Psoas muscle (tissue), 8 donors: Measurements from ENCODE around the gene CLDND1. TPM values are rescaled to one million over a fixed set of nuclear protein-coding genes. Genes with fewer than 3 reads are reported as not detected.

Source experiments
- ATAC-seq, 4 donors: fragments of 200-7000 bp; cut with Tn5 transposase; one replicate each; pipeline ENCODE4 v1.9.1; 2020; ENCODE audit warnings: moderate library complexity in 3 of 4, mild to moderate bottlenecking in 2 of 4
- DNase-seq, 2 donors: peaks; one replicate each; pipeline ENCODE4 v3.0.0-alpha.2; 2020
- H3K27ac ChIP-seq: fragments of 200-600 bp; one replicate; pipeline ENCODE4 v1.8.0; 2022
- H3K27me3 ChIP-seq, 3 donors: fragments of 200-600 bp in 1 of 3; one replicate each; pipeline versions ENCODE4 v1.6.1 to v1.8.0; 2013 to 2022; ENCODE audit warnings: low read length in 2 of 3, mild to moderate bottlenecking in 2 of 3, moderate library complexity in 1 of 3; ENCODE audit not compliant: insufficient read depth in 3 of 3
- H3K36me3 ChIP-seq, 2 donors: fragments of 200-600 bp in 1 of 2; one replicate each; pipeline versions ENCODE4 v1.6.1 to v1.8.0; 2013 to 2022; ENCODE audit warnings: low read depth in 1 of 2, mild to moderate bottlenecking in 1 of 2, moderate library complexity in 1 of 2; ENCODE audit not compliant: insufficient read depth in 1 of 2
- H3K4me1 ChIP-seq: fragments of 200-600 bp; one replicate; pipeline ENCODE4 v1.8.0; 2022
- H3K4me3 ChIP-seq: fragments of 200-600 bp; one replicate; pipeline ENCODE4 v1.8.0; 2022; ENCODE audit warnings: mild to moderate bottlenecking
- H3K9me3 ChIP-seq: fragments of 200-600 bp; one replicate; pipeline ENCODE4 v1.8.0; 2022
- WGBS, 3 donors: extraction: QIAGEN DNeasy Blood & Tissue Kit; methylation state at CpG; one replicate each; pipeline versions ENCODE4 v1.1.6 to v1.1.7; 2013; 5-methylcytosine and 5-hydroxymethylcytosine counted together
- intact Hi-C, 2 donors: fragments of 100-400 bp; cut with DNase I; formaldehyde crosslinking; loops; one replicate each; pipeline versions ENCODE4 v1.11.0 to v1.14.2; 2022
- polyA plus RNA-seq, 3 donors: library from polyadenylated mRNA; stranded (reverse); fragments of 200-250 nt; gene quantifications; one replicate each; pipeline ENCODE4 v1.2.3, GENCODE V29; 2013
- total RNA-seq, 4 donors: library from RNA; stranded (reverse); fragmentation: NEBNext Ultra II Directional in 2 of 4; extraction: Animal tissue kit (Norgen Biotek cat#: 25700) in 2 of 4; gene quantifications; one replicate each; pipeline versions ENCODE4 v1.2.1 to v1.2.4, GENCODE V29; 2021 to 2023
- TF ChIP-seq, protein P1 (sequence below): fragments of 200-600 bp; IDR thresholded peaks from one replicate; pipeline ENCODE4 v1.8.0; 2022; ENCODE audit warnings: antibody characterized with exemption
- donor health status: healthy with polysubstance abuse.
- donor health status: DM: no; HTN: no; CAD: no; lungs with moderate emphysema.
- donor health status: Bipolar disorder and iron deficiency.
- donor health status: healthy.
- donor health status: DM: yes; HTN: yes; CAD: no.
- donor health status: DM: no; HTN: no; CAD: no.
- donor health status: DM: no; HTN: no; CAD: no.
- donor health status: DM: yes; HTN: yes; CAD: no.

Gene CLDND1
- total and polyA plus RNA-seq, 7 donors = 48.1 to 78.9 (median 63.3) TPM

DNA sequence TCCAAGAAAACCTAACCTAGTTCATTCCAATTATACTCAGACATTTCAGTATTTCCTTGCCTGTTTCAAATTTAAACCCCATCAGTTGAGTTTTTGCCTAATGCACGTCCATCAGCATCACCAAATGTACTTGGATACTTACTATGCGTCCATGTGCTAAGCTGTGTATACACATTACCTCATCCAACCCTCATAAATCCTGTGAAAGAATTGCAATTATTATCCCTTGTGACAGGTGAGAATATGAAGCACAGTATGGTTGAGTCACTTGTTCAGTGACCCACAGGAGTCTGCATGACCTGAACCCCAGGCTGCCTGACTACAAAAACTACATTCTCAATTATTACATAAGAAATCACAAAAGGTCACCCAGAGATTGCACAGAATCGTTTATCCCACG is 22.7 kb downstream of the CLDND1 start:
- Histone ChIP-seq H3K27me3 (no peaks in the 10 kb centered on the region), H3K4me3 (no peak overlapping the region), H3K9me3 (no peaks in the 10 kb centered on the region), H3K36me3 (no peaks in the 10 kb centered on the region), H3K4me1 (no peaks in the 10 kb centered on the region), H3K27ac (no peak overlapping the region)
- TF ChIP-seq, protein P1, sequence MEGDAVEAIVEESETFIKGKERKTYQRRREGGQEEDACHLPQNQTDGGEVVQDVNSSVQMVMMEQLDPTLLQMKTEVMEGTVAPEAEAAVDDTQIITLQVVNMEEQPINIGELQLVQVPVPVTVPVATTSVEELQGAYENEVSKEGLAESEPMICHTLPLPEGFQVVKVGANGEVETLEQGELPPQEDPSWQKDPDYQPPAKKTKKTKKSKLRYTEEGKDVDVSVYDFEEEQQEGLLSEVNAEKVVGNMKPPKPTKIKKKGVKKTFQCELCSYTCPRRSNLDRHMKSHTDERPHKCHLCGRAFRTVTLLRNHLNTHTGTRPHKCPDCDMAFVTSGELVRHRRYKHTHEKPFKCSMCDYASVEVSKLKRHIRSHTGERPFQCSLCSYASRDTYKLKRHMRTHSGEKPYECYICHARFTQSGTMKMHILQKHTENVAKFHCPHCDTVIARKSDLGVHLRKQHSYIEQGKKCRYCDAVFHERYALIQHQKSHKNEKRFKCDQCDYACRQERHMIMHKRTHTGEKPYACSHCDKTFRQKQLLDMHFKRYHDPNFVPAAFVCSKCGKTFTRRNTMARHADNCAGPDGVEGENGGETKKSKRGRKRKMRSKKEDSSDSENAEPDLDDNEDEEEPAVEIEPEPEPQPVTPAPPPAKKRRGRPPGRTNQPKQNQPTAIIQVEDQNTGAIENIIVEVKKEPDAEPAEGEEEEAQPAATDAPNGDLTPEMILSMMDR = no peak
- DNase-seq (no peak), ATAC-seq (peak in 1 of 4 donors; percentile 11)
- 64 to 69% (median 65%) methylated on average over 4 of the region's 4 CpGs for WGBS, 3 donors
- intact Hi-C loops = no loop called here

DNA sequence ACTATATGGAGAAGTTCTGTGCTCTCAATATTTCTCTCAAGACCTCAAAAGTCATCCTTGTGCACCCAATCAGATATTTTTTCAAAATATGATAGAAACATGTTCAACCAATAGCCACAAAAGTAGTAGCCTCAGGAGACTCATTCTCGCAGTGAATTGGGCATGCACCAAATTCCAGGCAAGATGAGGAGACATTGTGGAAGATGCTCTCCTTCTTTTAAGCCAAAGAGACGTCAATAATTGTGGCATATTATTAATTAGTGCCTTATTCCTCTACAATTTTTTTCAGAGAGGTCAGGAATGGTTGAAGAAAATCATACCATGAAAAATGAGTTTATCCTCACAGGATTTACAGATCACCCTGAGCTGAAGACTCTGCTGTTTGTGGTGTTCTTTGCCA is 25.3 kb downstream of the CLDND1 start, which contains the start of gene OR5K2:
Gene OR5K2 (plus strand): TSS at position 301 of the 400 bp plus-strand sequence. CDS start 0 bp downstream, at position 301.
- Histone ChIP-seq H3K27me3 (no peaks in the 10 kb centered on the region), H3K36me3 (no peaks in the 10 kb centered on the region), H3K4me1 (no peaks in the 10 kb centered on the region), H3K4me3 (no peak within 1 kb of the TSS), H3K27ac (no peak within 1 kb of the TSS), H3K9me3 (no peaks in the 10 kb centered on the region)
- TF ChIP-seq, protein P1 = no peak
- WGBS, 3 donors = 67 to 77% (median 73%) methylated on average over 2 of the region's 2 CpGs
- DNase-seq (no peak), ATAC-seq (no peak)
- intact Hi-C loops = no loop called here

DNA sequence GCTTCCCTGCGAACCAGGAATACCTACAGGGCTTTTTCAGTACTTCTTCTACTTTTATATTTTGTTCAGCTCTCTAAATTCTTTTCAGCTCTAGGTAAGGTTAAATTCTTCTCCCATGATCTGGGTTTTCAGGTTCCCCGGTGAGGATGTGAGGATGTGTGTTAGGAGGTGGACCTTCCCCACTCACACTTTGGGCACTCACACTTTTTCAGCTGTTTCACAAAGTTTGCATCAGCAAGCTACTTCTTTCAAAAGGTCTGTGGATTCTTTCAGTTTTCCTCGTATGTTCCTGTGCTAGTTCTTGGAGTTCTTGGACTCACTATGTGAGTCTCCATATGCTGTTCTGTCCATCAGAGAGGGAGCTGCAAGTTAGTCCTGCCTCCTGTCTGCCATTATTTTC is 39.1 kb downstream of the CLDND1 start:
- no peaks in the 10 kb centered on the region for H3K4me1 ChIP-seq
- DNase-seq (no peak), ATAC-seq (no peak)
- 80 to 86% (median 83%) methylated on average over 3 of the region's 3 CpGs for WGBS, 3 donors
- no peak overlapping the region for H3K4me3 ChIP-seq
- peaks cover 37% of the 10 kb centered on the region for H3K9me3 ChIP-seq
- no peaks in the 10 kb centered on the region for H3K27me3 ChIP-seq
- intact Hi-C loops = no loop called here
- no peaks in the 10 kb centered on the region for H3K36me3 ChIP-seq
- no peak overlapping the region for H3K27ac ChIP-seq
- TF ChIP-seq, protein P1 = no peak

DNA sequence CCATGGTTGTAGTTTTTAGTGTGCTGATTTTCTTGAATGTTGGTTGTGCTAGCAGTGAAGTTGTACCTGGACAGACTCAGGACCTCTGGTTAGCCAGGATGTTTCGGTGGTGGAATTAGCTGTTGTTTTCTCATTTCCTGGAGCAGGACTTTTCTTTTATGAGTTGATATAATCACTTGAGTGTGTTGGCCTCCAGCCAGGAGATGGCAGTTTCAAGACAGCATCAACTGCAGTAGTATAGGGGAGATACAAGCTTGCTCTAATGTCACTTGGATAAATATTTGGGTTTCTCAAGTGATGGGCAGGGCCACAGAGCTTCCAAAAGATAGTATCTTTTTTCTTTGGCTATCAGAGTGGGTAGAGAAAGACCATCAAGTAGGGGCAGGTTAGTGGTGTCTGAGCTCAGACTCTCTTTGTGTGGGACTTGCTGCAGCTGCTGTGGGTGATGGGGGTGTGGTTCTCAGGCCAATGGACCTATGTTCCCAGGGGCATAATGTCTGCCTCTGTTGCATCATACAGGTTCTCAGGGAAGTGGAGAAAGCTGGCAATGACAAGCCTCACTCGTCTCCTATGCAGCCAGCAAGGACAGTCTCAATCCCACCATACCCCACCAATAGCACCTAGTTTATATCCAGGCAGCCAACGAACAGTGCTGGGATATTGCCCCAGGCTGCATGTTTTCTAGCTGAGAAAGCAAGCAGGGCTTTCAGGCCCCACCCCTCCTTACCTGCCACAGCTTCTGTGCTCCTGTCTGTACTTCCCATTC is 39.8 kb downstream of the CLDND1 start:
- no peak for DNase-seq
- Histone ChIP-seq H3K27me3 (no peaks in the 10 kb centered on the region), H3K36me3 (no peaks in the 10 kb centered on the region), H3K9me3 (peaks cover 35% of the 10 kb centered on the region), H3K4me1 (no peaks in the 10 kb centered on the region), H3K27ac (no peak overlapping the region), H3K4me3 (no peak overlapping the region)
- TF ChIP-seq, protein P1 = no peak
- ATAC-seq = no peak
- WGBS, 3 donors = 58 to 66% (median 61%) methylated on average over 3 of the region's 3 CpGs
- intact Hi-C loops = no loop called here

Other genes with a start within 250 kb of the CLDND1 start
- not detected for gene OR5H2, start 240.4 kb downstream of the CLDND1 start, total RNA-seq
- gene OR5H2, start 240.4 kb downstream of the CLDND1 start, polyA plus RNA-seq = not detected
- not detected for gene OR5K4, start 169.0 kb downstream of the CLDND1 start, total RNA-seq
- not detected for gene OR5K4, start 169.0 kb downstream of the CLDND1 start, polyA plus RNA-seq
- not detected for gene OR5K3, start 132.2 kb downstream of the CLDND1 start, total RNA-seq
- not detected for gene OR5K3, start 132.2 kb downstream of the CLDND1 start, polyA plus RNA-seq
- not detected for gene OR5K1, start 59.7 kb downstream of the CLDND1 start, total RNA-seq
- not detected for gene OR5K1, start 59.7 kb downstream of the CLDND1 start, polyA plus RNA-seq
- not detected for gene OR5K2, start 25.2 kb downstream of the CLDND1 start, total RNA-seq
- gene OR5K2, start 25.2 kb downstream of the CLDND1 start, polyA plus RNA-seq = not detected
- gene GPR15, start 9.1 kb upstream of the CLDND1 start, total RNA-seq = not detected
- not detected for gene GPR15, start 9.1 kb upstream of the CLDND1 start, polyA plus RNA-seq
- 1 to 10 TPM; 6.1 to 9.4 (median 7.0) TPM for gene CPOX, start 70.7 kb upstream of the CLDND1 start, total RNA-seq
- 10 to 100 TPM in 1 of 3 donors, 1 to 10 TPM in 2; 5.8 to 16.4 (median 7.4) TPM for gene CPOX, start 70.7 kb upstream of the CLDND1 start, polyA plus RNA-seq
- 10 to 100 TPM in 1 of 4 donors, 1 to 10 TPM in 3; 8.7 to 22.9 (median 9.6) TPM for gene ST3GAL6, start 240.4 kb upstream of the CLDND1 start, total RNA-seq
- gene ST3GAL6, start 240.4 kb upstream of the CLDND1 start, polyA plus RNA-seq = 10 to 100 TPM in 1 of 3 donors, 1 to 10 TPM in 2; 7.6 to 14.9 (median 8.9) TPM